Measurements from ENCODE around the gene SCARB1.

SCARB1 gene

DNA sequence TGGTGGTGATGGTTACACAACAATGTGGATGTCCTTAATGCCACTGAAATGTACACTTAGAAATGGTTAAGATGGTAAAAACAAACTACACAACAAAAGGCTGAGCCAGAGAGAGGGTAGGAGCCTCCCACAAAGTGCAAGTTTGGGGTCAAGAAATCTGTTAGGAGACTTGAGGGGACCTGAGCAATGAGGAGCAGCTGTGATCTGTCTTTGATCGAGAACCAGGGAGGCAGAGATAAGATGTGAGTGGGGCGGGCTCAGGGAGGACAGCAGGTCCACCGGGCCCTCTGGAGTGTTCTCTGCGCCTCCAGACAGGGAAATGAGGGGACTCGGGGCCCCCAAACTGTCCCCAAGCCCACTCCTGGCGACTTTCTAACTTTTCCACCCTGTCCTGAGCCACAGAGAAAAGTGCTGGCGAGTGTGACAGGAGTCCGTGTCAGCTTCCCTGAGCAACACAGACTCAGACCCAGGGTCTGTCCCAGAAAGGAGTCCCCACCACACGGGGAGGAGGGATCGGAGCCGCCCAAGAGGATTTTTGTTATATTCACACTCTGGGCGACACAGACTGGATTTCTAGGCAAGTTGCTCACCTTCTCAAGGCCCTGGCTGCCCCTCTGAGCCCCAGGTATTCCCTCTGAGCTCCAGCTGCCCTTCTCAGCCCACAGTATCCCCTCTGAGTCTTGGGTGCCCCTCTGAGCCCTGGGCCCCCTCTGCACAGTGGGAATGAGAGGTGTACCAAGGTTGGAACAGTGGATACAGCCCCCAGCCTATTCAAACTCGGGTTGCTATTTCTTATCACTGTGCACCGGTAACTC, 11.5 kb upstream of the SCARB1 start:
- no peak overlapping the region for H3K4me3 Mint-ChIP-seq
- H3K36me3 Mint-ChIP-seq, result no peaks in the 10 kb centered on the region
- H3K9me3 Mint-ChIP-seq, result no peaks in the 10 kb centered on the region
- peaks cover 9% of the 10 kb centered on the region for H3K4me1 Mint-ChIP-seq
- no peak for DNase-seq (ENCODE audit: low spot score in 2 of 2)
- peaks cover 5% of the 10 kb centered on the region for H3K27me3 Mint-ChIP-seq
- ATAC-seq (ENCODE audit: low read depth), result no peak
- no peak overlapping the region for H3K27ac Mint-ChIP-seq

DNA sequence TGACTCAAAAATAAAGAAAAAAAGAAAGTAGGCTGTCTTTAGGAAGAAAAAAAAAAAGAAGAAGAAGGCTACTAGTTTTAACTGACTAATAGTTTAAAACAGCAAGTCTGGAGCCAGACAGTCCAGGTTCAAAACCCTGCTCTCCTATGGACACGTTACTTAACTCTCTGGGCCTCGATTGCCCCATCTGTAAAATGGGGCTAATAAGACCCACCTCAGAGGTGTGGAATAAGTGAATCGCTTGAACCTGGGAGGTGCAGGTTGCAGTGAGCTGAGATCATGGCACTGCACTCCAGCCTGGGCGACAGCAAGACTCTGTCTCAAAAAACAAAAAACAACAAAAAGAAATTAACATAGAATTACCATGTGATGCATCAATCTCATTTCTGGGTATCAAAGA, 10.5 kb upstream of the SCARB1 start:
- no peaks in the 10 kb centered on the region for H3K36me3 Mint-ChIP-seq
- ATAC-seq (ENCODE audit: low read depth) (no peak), DNase-seq (ENCODE audit: low spot score in 2 of 2) (no peak)
- peaks cover 6% of the 10 kb centered on the region for H3K27me3 Mint-ChIP-seq
- H3K27ac Mint-ChIP-seq, result no peak overlapping the region
- H3K9me3 Mint-ChIP-seq, result no peaks in the 10 kb centered on the region
- H3K4me1 Mint-ChIP-seq, result peaks cover 13% of the 10 kb centered on the region
- H3K4me3 Mint-ChIP-seq, result no peak overlapping the region

DNA sequence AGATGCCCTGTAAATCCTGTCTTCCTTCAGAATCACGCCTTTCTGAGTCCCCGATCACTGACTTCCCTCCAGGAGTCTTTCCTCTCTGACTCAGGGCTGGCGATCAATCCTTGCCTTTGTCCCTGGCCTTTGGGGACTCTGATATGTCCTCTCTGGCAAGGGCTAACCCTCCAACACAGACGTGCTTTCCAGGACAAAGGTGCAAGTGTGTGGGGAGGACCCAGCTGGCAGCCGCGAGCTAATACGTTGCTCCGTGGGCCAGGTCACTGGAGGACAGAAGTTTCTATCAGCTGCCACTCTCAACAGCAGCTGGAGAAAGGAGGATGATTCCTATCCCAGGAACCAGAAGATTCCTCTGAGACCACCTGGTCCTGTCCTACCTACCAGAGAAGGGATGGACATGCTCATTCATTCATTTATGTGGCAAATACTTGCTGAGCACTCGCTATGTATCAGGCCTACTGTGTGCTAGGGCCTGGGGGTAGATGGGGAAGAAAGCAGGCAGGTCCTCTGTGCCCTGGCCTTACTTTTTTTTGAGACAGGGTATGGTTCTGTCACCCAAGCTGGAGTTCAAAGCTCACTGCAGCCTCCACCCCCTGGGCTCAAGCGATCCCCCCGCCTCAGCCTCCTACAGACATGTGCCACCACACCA, 8.5 kb upstream of the SCARB1 start:
- no peak for ATAC-seq (ENCODE audit: low read depth)
- Mint-ChIP-seq H3K9me3 (no peaks in the 10 kb centered on the region), H3K27ac (no peak overlapping the region), H3K27me3 (peaks cover 6% of the 10 kb centered on the region), H3K36me3 (no peaks in the 10 kb centered on the region), H3K4me3 (no peak overlapping the region), H3K4me1 (peaks cover 18% of the 10 kb centered on the region)
- DNase-seq (ENCODE audit: low spot score in 2 of 2), result no peak

DNA sequence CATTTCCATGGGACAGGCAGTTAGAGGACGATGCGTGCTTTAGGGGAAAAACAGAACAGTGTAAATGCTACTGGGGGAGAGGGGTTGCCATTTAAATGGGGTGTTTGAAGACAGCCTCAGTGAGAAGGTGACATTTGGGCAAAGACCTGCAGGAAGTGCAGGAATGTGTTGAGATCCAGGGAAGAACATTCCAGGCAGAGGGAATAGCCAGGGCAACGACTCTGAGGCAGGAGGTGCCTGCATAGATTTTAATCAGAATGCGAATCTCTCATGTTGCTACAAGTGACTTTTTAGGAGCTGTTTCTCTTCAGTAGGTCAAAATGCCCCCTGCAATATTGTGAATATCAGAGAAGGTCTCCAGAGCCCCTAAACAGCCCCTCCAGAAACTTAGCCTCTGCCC, 7.6 kb upstream of the SCARB1 start:
- DNase-seq (ENCODE audit: low spot score in 2 of 2) (no peak), ATAC-seq (ENCODE audit: low read depth) (no peak)
- Mint-ChIP-seq H3K27ac (no peak overlapping the region), H3K9me3 (no peaks in the 10 kb centered on the region), H3K4me3 (no peak overlapping the region), H3K4me1 (peaks cover 18% of the 10 kb centered on the region), H3K36me3 (no peaks in the 10 kb centered on the region), H3K27me3 (peaks cover 6% of the 10 kb centered on the region)

DNA sequence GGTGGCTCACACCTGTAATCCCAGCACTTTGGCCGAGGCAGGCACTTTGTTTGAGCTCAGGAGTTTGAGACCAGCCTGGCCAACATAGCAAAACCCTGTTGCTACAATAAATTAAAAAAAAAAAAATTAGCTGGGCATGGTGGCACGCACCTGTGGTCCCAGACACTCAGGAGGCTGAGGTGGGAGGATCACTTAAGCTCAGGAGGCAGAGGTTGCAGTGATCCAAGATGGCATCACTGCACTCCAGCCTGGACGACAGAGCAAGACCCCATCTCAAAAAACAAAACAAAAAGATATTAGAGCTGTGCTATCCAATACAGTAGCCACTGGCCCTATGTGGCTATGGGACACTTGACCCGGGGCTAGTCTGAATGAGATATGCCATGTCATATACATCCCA, 6.9 kb upstream of the SCARB1 start:
- ATAC-seq (ENCODE audit: low read depth) (no peak), DNase-seq (ENCODE audit: low spot score in 2 of 2) (no peak)
- peaks cover 15% of the 10 kb centered on the region for H3K4me1 Mint-ChIP-seq
- no peaks in the 10 kb centered on the region for H3K9me3 Mint-ChIP-seq
- no peaks in the 10 kb centered on the region for H3K36me3 Mint-ChIP-seq
- H3K27ac Mint-ChIP-seq, result no peak overlapping the region
- no peak overlapping the region for H3K4me3 Mint-ChIP-seq
- H3K27me3 Mint-ChIP-seq, result peaks cover 4% of the 10 kb centered on the region

- H3K9me3 Mint-ChIP-seq, result no peaks in the 10 kb centered on the region
Observed at GRCh38 chr12:124869059-124869665, 5.5 kb upstream of the SCARB1 start.

DNA sequence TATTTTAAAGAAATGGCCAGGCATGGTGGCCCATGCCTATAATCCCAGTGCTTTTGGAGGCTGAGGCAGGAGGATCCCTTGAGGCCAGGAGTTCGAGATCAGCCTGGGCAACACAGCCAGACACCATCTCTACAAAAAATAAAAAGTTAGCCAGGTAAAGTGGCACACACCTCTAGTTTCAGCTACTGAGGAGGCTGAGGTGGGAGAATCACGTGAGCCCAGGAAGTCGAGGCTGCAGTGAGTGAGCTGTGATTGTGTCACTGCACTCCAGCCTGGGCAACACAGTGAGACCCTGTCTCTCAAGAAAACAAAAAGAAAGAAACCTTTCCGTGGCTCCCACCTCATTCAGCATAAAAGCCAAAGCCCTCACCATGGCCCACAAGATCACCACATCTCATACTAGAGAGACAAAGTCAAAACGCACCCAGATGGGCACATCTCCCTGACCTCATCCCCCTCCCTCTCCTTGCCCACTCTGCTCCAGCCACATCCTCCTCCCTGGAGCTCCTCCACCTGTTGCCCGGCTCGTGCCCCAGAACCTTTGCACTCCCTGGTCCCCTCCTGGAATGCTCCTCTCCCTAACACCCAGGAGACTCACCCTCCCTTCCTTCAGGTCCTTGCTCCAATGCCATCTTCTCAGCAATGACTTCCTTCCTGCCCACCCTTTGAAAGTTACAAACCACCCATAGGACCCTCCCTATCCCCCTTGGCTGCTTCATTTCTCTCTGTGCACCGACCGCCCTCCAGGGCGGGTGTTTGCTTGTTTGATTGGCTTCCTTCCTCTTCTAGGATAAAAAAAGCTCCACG, 4.8 kb upstream of the SCARB1 start:
- Mint-ChIP-seq H3K4me1 (peaks cover 16% of the 10 kb centered on the region), H3K27me3 (peaks cover 1% of the 10 kb centered on the region), H3K27ac (no peak overlapping the region), H3K36me3 (no peaks in the 10 kb centered on the region), H3K4me3 (peak overlapping the region; percentile 76), H3K9me3 (no peaks in the 10 kb centered on the region)
- ATAC-seq (ENCODE audit: low read depth) (no peak), DNase-seq (ENCODE audit: low spot score in 2 of 2) (no peak)

More at GRCh38 chr12:124869059-124869665, 5.5 kb upstream of the SCARB1 start:
- H3K27ac Mint-ChIP-seq, result no peak overlapping the region
- peak overlapping the region; percentile 76 for H3K4me3 Mint-ChIP-seq
- no peaks in the 10 kb centered on the region for H3K36me3 Mint-ChIP-seq
- peak; percentile 41 for ATAC-seq (ENCODE audit: low read depth)
- H3K4me1 Mint-ChIP-seq, result peaks cover 12% of the 10 kb centered on the region
- peaks cover 1% of the 10 kb centered on the region for H3K27me3 Mint-ChIP-seq
- no peak for DNase-seq (ENCODE audit: low spot score in 2 of 2)

DNA sequence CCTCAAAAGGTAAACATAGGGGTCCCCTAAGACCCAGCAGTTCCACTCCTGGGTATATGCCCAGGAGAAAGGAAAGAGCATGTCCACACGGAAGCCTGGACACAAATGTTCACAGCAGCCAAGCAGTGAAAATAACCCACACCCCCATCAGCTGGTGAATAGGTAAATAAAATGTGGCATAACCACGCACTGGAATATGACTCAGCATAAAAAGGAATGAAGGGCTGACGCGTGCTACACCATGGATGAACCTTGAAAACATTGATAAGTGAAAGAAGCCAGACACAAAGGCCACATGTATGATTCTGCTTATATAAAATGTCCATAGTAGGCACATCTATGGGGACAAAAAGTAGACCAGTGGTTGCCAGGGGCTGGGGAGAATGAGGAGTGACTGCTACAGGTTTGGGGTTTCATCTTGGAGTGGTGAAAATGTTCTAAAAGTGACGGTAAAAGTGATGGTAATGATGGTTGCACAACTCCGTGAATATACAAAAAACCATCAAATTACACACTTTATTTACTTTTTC, 3.8 kb upstream of the SCARB1 start:
- DNase-seq (ENCODE audit: low spot score in 2 of 2), result no peak
- no peak overlapping the region for H3K27ac Mint-ChIP-seq
- peaks cover 1% of the 10 kb centered on the region for H3K27me3 Mint-ChIP-seq
- no peak overlapping the region for H3K4me3 Mint-ChIP-seq
- no peak for ATAC-seq (ENCODE audit: low read depth)
- H3K9me3 Mint-ChIP-seq, result no peaks in the 10 kb centered on the region
- peaks cover 21% of the 10 kb centered on the region for H3K4me1 Mint-ChIP-seq
- H3K36me3 Mint-ChIP-seq, result no peaks in the 10 kb centered on the region

- Mint-ChIP-seq H3K4me3 (no peak overlapping the region), H3K9me3 (no peaks in the 10 kb centered on the region), H3K4me1 (peaks cover 27% of the 10 kb centered on the region), H3K36me3 (no peaks in the 10 kb centered on the region), H3K27me3 (peaks cover 1% of the 10 kb centered on the region), H3K27ac (no peak overlapping the region)
- ATAC-seq (ENCODE audit: low read depth) (no peak), DNase-seq (ENCODE audit: low spot score in 2 of 2) (no peak)
Observed at GRCh38 chr12:124866883-124867400, 3.3 kb upstream of the SCARB1 start.

DNA sequence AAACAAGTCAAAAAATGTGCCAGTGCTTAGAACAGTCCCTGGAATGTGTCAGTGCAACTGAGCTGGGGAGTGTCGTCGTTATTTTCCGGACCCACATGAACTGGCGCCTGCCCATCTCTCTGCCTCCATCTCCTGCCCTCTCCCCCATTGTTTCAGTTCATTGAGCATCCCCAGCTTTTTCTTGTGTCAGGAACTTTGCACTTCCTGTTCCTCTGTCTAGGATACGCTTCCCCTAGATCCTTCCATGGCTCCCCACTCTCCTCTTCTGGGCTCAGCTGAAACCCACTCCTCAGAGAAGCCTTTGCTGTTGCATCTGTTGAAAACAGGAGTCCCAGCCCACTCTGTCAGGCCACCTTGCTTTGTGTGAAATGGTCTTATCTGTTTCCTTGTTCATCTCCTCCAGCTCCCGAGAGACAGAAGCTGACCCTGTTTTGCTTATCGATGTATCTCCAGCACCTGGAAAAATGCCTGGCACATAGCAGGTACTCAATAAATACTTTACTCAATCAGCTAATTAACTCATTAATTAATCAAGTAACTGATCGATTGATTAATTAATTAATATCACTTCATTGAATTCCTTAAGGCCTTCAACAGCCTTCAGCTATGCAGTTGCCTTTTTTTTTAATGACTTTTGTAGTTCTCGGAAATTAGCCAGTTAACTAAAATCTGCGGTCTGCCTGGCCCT, 2.7 kb upstream of the SCARB1 start:
- no peak overlapping the region for H3K4me3 Mint-ChIP-seq
- DNase-seq (ENCODE audit: low spot score in 2 of 2) (no peak), ATAC-seq (ENCODE audit: low read depth) (no peak)

DNA sequence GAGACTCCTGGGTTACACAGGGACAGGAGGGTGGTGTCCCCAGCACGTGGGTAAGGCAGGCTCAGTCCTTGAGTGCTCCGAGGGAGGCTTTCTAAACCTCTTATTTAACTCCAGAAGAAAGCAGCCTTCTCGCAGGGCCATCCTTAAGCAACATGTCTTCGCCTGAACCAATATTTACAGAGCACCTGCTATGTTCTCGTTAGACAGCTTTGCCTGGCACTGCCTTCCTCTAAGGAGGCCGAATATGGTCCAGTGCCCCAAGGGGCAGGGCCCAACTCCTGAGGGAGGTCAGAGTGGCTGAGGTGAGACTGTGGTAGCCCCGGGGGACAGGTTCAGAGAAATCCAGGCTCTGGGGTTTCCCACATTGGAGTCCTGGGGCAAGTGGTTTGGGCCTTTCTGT, 2.1 kb upstream of the SCARB1 start:
- Mint-ChIP-seq H3K36me3 (no peaks in the 10 kb centered on the region), H3K27ac (no peak overlapping the region), H3K27me3 (peaks cover 1% of the 10 kb centered on the region), H3K4me1 (peaks cover 33% of the 10 kb centered on the region), H3K9me3 (no peaks in the 10 kb centered on the region), H3K4me3 (no peak overlapping the region)
- no peak for DNase-seq (ENCODE audit: low spot score in 2 of 2)
- ATAC-seq (ENCODE audit: low read depth), result no peak

More for the DNA sequence above, 2.7 kb upstream of the SCARB1 start:
- Mint-ChIP-seq H3K9me3 (no peaks in the 10 kb centered on the region), H3K27me3 (peaks cover 1% of the 10 kb centered on the region), H3K27ac (no peak overlapping the region), H3K36me3 (no peaks in the 10 kb centered on the region), H3K4me1 (peaks cover 33% of the 10 kb centered on the region)

DNA sequence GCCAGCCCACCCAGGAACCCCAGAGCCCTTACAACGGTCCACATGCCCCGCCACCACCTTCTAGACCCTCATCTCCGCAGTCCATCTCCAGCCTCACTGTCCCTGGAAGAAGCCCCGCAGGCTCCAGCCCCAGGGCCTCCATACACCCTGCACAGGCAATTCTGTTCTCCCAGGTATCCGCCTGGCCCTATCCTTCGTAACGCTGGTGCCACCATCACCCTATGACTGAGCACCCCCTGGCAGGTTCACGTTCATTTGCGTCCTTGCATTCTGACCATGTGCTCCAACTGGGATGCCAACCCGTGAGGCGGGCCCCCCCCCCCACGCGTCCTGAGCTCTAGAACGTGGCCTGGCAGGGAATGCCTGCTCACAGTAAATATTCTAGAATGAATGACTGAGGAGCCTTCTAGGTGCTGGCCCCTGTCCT, 675 bp upstream of the SCARB1 start:
- H3K9me3 Mint-ChIP-seq, result no peaks in the 10 kb centered on the region
- peaks cover 31% of the 10 kb centered on the region for H3K4me1 Mint-ChIP-seq
- DNase-seq (ENCODE audit: low spot score in 2 of 2) (no peak), ATAC-seq (ENCODE audit: low read depth) (no peak)
- H3K36me3 Mint-ChIP-seq, result no peaks in the 10 kb centered on the region
- H3K4me3 Mint-ChIP-seq, result peak overlapping the region; percentile 84
- peak overlapping the region; percentile 93 for H3K27ac Mint-ChIP-seq
- H3K27me3 Mint-ChIP-seq, result peaks cover under 1% of the 10 kb centered on the region

- Mint-ChIP-seq H3K36me3 (no peaks in the 10 kb centered on the region), H3K4me3 (peak overlapping the region; percentile 84), H3K27ac (peak overlapping the region; percentile 12), H3K27me3 (no peaks in the 10 kb centered on the region), H3K4me1 (peaks cover 25% of the 10 kb centered on the region), H3K9me3 (no peaks in the 10 kb centered on the region)
- peak; percentile 25 for ATAC-seq (ENCODE audit: low read depth)
- DNase-seq (ENCODE audit: low spot score in 2 of 2), result no peak
Observed at GRCh38 chr12:124862768-124863415, 772 bp downstream of the SCARB1 start.
